Measurements from ENCODE around the gene EMX1.

- TF ChIP-seq KLF16 (tag by site-specific recombination; IDR thresholded peaks at IDR 0.05) (no peak), CTCF (tag by site-specific recombination; IDR thresholded peaks at IDR 0.05) (no peak), ZBTB11 (tag by site-specific recombination; conservative IDR thresholded peaks at IDR 0.05; ENCODE audit: low read depth) (no peak), ZNF670 (tag by site-specific recombination; IDR thresholded peaks at IDR 0.05; ENCODE audit: low read depth) (no peak), ZNF530 (tag by site-specific recombination; IDR thresholded peaks at IDR 0.05; ENCODE audit: low read depth) (no peak), MYNN (tag by site-specific recombination; IDR thresholded peaks at IDR 0.05; ENCODE audit: borderline replicate concordance) (no peak), BCL11A (tag by site-specific recombination; IDR thresholded peaks at IDR 0.05; ENCODE audit: low read depth) (no peak), ZNF362 (tag by site-specific recombination; IDR thresholded peaks at IDR 0.05) (no peak), ZSCAN23 (tag by site-specific recombination; IDR thresholded peaks at IDR 0.05) (no peak), ZNF302 (tag by site-specific recombination; IDR thresholded peaks at IDR 0.05; ENCODE audit: low read depth) (no peak)
These were observed 17.0 kb upstream of the EMX1 start for GRCh38 chr2:72900191-72900825.

Data from HEK293 (cell line).